Hematopoietic multipotent progenitor cell treated with erythropoietin and hydrocortisone succinate and interleukin-3 and kit ligand, for 8 days (in vitro differentiated cells): ENCODE measurements around the gene OPTC.

Experiments used
- DNase-seq: peaks from one replicate; pipeline ENCODE4 v3.0.0-alpha.2; 2015

OPTC gene

DNA sequence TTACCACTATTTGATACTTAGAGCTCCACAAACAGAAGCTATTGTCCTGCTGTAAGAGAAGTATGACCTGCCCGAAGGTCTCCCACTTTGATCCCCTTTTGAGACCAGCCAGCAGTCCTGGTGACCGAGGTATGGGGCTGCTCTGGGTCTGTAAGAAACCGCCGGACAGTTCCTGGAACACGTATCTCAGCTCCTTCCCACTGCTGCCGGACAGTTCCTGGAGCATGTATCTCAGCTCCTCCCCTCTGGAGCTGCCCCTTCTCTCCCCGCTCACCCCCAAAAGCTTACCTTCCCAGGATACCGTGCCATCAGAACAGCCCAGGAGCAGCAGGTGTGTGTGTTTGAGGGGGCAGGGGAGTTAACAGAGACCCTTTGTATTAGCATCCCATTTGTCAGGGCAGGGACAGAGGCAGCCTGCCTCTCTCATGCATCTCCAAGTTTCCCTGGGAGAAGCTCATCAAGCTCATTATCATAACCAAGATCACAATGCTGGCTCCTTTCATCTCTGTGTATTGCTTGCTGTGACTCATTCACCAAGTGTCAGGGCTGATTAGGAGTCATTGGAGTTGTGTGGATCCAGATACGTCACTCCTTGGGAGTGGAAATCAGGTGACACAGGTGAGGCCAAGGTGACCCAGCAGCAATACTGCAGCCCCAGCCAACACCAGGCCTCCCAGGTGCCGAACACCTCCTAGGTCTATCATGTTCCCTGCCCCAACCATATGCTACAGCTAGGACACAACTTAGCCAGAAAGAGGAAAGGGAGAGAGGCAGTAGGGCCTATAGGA lies 25.3 kb downstream of the OPTC start:
- no peak for DNase-seq

DNA sequence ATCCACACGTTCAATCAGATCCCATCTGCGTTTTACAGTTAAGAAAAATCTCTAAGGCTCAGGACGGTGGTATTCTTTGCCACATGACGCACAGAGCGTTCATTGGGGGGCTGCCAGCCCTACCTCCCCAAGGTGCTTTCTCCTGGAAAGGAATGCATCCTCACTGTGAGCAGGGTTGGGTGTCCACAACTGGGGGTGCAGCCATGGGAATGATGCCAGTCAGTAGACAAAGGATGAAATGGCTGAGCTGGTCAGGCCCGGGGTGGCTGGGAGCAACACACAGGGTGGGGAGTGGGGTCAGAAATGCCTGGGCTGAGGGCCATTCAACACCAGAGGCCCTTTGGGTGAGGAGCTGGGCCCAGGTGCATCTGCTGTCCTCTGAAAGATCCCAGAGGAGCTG lies 25.9 kb downstream of the OPTC start:
- DNase-seq: no peak

DNA sequence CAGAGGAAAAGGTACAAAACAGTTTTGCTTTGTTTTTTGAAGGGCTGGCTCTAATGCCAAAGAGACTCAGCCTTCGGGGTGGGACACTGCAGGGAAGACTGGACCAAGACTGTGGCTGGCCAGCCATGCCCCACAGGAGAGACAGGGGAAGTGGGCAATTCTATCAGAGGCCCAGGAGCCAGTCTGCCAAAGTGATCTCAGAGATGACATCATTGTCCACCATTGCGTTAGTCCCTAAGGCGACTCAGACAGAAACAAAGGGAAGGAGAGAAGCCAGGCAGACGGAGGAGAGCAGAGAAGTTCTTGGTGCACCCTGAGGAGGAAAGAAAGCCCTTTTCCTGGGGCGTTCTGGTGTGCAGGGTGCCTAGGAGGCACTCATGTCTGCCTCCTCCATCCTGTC lies 26.4 kb downstream of the OPTC start:
- DNase-seq: no peak

DNA sequence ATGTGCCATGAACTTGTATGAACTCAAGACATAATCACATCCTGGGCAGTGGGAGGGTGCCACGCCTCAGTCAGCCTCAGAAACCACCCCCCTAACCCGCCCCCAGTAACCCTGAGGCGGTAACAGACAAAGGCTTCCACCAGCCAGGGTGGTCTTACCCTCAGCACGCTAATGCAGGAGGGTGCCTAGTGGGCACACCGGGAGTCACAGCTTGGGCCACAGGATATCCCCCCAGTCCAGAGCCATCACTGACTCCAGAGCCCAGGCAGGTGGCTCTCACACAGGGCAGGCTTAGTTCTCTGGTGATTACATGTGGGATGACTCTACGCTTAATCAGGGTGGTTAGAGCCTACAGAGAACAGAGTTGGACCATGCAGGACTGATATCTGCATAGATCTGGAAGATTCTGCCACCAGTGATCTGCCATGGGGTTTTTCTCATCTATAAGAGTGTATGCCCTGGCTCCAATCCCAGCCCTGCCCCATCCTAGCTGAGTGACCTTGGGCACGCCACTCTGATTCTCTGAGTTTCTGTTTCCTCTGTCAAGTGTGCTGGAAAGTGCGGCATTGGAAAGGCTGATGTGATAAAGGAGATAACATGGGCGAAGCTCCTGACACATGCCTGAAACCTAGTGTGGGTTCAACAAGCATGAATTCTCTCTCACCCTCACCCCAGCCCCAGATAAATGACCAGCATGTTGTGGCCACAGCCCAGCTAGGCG lies 27.3 kb downstream of the OPTC start:
- DNase-seq: no peak

DNA sequence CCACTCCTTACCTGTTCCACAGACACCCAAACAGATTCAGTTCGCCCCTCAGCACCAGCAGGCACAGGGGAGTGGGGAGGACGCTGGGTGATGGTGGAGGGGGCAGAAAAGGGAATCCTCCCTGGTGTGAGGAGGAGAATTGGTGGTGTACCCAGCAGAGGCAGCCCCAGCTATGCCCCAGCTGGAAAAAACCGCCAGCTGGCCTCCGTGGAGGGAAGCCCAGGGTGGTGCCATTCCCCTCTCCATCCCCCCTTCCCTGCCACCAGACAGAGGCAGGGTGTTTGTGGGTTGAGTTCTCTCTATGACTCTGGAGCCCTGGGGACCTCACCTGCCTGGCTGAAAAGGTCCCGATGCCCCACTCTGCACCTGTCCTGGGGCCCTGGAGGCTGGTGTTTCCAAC lies 27.9 kb downstream of the OPTC start:
- DNase-seq: no peak

DNA sequence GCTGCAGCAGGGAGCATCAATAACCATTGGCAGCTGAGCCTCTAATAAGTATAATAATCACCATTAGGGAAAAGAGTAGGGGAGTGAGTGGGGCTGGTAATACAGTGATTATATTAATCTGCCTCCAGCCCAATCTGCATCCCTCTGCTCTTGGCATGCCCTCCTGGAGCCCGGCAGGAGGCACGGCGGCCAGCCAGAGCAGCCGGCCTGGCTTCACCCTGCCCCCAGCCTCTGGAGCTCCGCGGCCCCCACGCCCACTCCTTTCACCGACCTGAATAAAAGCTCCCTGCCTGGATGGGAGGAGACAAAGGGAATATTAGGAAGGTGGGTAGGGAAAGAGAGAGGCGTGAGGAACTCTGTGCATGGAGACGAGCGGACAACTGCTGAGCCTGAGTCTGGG lies 28.3 kb downstream of the OPTC start:
- no peak for DNase-seq

DNA sequence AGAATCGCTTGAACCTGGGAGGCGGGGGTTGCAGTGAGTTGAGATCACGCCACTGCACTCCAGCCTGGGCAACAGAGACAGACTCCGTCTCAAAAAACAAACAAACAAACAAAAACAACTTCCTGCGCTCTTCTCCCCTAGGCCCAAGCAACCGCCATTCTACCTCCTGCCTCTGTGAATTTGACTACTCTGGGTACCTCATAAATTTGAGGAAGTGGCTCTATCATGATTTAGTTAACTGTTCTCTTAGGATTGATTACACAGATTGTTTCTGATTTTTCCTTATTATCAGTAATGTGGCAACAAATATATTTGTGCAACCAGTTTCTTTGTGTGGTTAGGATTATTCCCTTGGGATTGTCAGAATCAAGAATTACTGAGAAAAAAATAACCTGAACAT lies 29.7 kb downstream of the OPTC start:
- no peak for DNase-seq

DNA sequence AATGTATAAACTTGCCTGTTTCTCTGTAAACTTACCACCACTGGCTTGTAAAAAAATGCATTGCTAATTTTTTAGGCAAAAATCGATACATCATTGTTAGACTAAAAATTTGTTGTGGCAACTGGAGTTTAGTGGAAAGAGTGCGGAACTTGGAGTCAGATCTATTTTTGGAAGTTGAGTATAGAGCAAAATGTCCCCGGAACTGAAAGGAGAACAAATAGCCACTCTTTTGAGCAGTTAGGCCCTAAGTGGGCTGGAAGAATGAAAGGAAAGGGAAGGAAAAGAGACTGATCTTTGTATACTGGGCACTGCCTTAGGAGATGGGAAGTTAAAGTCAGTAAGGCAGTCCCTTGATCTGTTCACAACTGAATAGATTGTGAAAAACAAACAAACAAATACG lies 30.2 kb downstream of the OPTC start:
- no peak for DNase-seq

DNA sequence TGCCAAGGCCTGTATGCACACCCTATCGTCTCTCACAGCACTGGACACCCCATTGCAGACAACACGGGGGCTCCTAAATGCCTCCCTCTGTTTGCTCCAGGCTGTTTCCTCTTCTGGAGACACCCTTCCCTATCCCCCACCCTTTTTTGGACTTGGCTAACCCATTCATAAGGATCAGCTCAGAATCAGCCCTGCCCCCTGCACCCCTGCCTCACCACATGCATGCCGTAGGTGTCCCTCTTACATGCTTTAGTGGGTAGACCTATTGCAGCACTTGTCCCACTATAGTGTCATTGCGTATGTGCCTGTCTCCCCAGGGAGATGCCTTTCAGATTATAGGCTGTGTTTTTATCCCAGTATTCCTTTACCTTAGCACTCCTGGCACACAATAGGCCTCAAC lies 30.9 kb downstream of the OPTC start:
- DNase-seq: no peak

DNA sequence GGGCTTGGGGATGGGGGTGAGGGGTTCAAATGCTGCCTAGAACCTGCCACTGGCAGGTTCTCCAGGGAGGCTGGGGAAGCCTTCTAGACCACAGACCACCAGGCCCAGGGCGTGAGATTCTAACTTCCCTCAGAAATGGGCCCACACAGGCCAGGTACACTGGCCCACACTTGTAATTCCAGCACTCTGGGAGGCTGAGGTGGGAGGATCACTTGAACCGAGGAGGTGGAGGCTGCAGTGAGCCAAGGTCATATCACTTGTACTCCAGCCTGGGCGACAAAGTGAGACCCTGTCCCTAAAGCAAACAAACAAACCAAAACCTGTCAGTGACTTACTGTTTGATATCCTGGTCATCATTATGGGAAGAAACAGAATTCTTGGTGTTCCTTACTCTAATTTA lies 31.7 kb downstream of the OPTC start:
- no peak for DNase-seq

DNA sequence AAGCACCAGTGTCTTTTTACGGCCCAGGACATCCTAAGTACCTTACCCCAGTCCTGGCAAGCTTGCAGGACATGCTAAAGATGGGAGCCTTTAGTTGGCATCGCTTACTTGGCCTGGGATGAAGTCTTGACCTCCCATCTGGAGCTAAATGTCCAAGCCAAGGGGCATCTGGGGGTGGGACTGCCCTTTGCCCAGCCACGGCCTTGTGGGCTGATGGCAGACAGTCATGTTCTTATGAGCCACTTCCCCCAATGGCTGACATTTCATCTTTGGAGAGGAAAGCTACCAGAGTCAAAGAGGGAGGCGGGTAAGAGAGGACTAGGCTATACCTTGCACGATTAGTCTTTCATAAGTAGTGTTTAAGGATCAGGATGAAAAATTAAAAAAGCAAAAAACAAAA lies 32.2 kb downstream of the OPTC start:
- DNase-seq: no peak

DNA sequence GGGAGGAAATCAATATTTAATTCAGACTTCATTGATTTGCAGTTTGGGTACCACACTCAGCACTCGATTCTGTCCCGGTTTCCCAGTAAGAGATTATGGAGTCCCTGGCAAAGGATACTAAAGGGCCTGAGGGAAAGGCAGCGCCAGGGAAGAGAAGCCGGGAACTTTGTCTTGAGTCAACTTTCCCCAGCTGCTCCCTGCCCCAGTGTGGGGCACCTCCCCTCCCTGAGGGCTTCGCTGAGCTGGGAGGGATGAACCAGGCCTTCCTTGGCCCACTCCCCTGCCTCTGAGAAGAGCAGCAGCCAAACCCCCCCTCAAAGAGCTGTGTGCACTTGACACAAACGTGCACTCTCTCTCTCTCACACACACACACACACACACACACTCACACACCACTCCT lies 32.6 kb downstream of the OPTC start:
- no peak for DNase-seq

DNA sequence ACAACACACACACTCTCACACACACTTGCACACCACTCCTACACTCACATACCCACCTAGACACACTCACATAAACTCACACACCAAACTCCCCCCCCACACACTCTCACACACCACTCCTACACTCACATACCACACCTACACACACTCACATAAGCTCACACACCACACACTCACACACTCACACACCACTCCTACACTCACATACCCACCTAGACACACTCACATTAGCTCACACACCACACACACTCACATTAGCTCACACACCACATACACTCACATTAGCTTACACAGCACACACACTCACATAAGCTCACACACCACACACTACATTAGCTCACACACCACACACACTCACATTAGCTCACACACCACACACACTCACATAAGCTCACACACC lies 33.1 kb downstream of the OPTC start:
- no peak for DNase-seq

DNA sequence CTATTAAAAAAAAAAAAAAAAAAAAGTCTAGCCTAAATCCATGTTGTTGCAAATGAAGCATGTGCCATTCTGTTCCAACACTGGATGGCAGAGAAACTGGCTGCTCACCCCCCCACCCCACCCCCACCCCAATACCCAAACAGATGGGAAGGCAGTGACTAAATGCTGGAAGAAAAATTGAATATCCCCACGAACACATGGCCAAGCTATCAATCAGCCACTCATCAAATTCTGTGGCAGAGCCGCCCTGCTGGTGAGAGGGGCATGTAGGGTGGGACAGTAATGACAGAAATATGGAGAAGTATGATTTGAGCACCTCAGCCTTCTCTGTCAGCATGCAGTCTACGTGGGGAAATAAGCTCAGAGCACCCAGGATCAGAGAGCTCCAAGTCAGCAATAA lies 34.1 kb downstream of the OPTC start:
- DNase-seq: no peak

DNA sequence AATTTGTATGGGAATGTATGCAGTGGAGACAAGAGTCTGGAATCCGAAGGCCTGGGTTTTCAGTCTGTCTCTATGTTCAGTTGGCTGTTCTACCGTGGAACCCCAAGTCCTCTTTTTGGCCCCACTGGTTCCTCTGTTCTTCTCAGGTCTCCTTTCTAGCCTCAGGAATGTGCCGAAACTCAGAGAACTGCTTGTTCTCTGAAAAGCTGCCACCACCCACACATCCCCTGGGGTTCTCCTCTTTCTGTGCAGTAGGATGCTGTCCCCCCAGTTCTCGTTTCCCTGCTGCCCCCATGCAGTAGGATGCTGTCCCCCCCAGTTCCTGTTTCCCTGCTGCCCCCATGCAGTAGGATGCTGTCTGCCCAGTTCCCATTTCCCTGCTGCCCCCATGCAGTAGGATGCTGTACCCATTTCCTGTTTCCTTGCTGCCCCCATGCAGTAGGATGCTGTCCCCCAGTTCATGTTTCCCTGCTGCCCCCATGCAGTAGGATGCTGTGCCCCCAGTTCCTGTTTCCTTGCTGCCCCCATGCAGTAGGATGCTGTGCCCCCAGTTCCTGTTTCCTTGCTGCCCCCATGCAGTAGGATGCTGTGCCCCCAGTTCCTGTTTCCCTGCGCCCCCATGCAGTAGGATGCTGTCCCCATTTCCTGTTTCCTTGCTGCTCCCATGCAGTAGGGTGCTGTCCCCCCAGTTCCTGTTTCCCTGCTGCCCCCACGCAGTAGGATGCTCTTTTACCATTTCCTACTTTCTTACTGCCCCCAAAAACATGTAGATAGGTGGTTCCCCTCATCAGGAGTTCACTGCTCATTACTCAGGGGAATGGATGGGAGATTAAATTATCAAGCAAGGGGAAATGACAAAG lies 35.3 kb downstream of the OPTC start:
- DNase-seq: no peak

DNA sequence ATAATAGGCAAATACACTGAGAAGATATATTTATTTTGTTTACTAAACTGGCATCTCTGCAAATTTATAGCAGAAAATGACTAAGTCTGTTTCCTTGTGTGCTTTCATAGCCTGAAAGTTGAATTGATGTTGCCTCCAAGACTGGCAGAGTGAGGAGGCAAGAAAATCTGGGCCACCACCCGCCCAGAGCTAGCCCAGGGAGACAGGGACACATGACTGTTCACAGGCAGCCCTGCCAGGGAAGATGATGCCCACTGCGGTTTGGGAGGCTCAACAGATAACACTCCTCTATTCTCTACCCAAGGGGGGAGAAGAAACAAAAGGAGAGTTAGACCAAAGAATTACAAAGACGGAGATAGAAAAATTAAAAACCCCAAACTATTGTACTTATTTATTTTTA lies 37.1 kb downstream of the OPTC start:
- DNase-seq: no peak

DNA sequence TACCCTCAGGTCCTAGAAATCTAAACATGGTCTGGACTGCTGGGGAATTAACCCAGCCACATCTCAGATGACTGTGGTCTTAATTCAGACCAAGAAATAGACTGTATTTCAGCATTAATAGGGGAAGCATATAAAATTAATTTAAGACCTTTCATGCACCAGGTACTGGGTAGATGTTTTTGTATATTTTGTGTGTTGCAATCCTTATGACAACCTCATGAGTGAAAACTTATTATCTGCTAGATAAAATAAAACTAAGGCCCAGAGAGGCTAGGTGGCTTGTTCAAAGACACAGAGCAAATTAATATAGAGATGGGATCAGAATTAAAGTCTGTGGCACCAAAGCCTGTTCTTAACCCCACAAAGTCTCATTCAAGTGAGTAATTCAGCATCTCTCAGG lies 40.1 kb downstream of the OPTC start:
- DNase-seq: no peak

DNA sequence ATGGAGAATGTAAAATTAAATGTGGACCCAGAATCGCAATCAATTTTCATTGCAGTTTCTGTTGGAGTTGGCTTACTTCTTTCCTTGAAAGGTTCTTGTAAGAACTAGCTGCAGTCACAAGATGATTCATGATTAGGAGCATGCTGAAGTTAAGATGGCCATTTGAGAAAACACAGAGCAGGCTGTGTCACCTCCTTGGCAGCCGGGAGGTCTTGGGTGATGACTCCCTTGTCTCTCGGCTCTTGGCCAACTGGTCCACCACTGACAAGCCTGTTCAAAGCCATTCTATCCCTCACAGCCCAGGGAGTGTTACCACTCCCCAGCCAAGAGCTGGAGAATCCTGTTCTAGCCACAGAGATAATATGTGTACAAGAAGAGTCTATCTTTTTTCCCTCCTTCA lies 40.6 kb downstream of the OPTC start:
- DNase-seq: no peak

DNA sequence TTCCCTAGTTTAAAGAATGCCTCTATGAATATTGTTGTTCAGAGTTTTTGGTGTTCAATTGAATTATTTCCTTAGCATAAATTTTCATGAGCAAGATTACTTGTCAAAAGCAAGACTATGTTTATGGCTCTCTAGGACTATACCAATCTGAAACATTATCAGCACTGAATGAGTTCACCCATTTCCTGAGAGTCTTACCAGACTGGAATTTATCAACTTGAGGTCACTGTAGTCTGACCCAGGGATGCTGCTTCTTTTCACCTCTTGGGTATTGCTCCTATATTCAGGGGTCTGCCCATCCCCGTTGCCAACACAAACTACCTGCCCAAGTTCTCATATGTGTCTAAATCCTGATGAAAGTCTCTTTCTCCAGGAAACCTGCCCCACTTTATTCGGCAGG lies 42.6 kb downstream of the OPTC start:
- no peak for DNase-seq

DNA sequence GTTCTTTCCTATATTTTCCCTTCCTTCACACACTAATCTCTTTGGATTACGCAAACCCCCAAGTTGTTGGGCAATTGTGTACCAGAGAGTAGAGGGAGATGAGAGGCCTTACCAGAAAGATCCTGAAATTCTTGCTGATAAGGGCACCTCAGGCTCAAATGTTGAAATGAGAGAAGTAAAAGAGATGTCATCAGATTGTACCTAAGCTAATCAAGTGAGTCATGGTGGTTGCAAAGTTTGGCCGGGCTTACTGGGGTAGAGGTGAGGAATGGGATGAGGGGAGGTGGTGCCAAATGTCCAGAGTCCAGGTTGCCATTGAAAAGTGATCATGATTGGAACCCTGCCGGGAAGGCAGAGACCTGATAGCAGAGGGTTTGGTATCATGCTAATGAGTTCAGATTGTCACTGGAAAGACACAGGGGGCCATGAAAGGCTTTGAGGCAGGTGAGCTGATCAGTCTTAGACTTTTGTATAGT lies 43.1 kb downstream of the OPTC start:
- no peak for DNase-seq

DNA sequence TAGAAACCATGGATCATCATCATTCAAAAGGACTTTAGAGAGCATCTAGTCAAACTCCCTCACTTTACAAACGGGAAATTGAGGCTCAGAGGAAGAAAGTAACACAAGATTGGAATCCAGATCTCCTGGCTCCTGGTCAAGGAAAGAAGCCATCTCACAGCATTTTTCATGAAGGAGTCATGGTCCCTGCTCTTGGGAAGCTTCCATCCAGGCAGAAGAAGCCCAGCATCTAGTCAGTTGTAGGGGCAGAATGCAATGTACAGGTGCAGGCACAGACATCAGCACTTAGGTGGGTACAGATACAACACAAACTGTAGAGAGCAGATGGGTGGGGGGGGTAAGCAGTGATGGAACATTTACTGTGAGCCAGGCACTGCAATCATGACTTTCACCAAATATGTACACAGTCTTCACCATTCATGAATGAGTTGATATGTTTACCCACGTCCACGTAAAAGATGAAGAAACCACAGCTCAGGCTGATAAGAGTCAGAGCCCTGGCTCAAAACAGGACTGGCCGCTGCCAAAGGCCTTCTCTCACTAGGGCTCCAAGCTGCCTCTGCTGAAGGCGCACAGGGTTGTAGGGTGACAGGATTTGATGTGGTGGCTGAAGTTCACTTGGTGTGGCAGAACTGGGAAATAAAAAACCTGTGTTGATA lies 44.0 kb downstream of the OPTC start:
- no peak for DNase-seq

DNA sequence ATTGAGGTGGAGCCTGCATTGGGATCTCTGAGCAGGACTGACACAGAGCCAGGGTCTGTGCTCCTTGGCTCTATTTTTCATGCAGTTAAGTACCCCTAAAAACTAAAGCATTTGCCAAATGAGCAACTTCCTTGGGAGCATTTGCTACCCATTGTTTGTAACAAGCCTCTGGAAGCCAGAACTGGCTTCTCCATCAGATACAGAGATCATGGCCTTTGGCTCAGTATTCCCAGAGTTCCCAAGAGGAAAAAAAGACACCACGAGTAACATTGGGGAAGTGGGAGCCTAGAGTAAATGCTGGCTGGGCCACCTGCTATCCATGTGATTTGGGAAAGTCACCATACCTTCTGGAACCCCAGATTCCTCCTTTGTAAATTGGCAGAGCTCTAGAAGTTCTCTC lies 44.8 kb downstream of the OPTC start:
- no peak for DNase-seq
